Neuronal stem cell (in vitro differentiated cells): ENCODE data around the gene LGALS12.
"Not testable (repeated sequence)": the region's sequence is repeated elsewhere in the genome, so short reads cannot be mapped to it uniquely, and the experiment has no call there.

Source experiments
- DNase-seq: peaks from one replicate; pipeline ENCODE4 v3.0.0-alpha.2; 2013; ENCODE audit warnings: low spot score
- H2AFZ ChIP-seq: one replicate; pipeline ENCODE4 v1.6.1; 2013; ENCODE audit warnings: mild to moderate bottlenecking, low read length, inconsistent platforms
- H2AK5ac ChIP-seq: 2 replicates; pipeline ENCODE4 v1.6.1; 2013; ENCODE audit warnings: low read depth, mild to moderate bottlenecking, inconsistent platforms, low read length, moderate library complexity, mixed read lengths
- H2BK120ac ChIP-seq: 2 replicates; pipeline ENCODE4 v1.6.1; 2013; ENCODE audit warnings: low read depth, mild to moderate bottlenecking, inconsistent platforms, low read length, moderate library complexity, mixed read lengths
- H2BK12ac ChIP-seq: one replicate; pipeline ENCODE4 v1.6.1; 2013; ENCODE audit warnings: low read length, inconsistent platforms
- H2BK15ac ChIP-seq: 2 replicates; pipeline ENCODE4 v1.6.1; 2013; ENCODE audit warnings: mild to moderate bottlenecking, low read length, inconsistent platforms, mixed read lengths
- H2BK5ac ChIP-seq: one replicate; pipeline ENCODE4 v1.6.1; 2013; ENCODE audit warnings: inconsistent platforms, mild to moderate bottlenecking, low read length, moderate library complexity
- H3K14ac ChIP-seq: one replicate; pipeline ENCODE4 v1.6.1; 2013; ENCODE audit warnings: low read length, inconsistent platforms
- H3K18ac ChIP-seq: 2 replicates; pipeline ENCODE4 v1.6.1; 2013; ENCODE audit warnings: low read length, inconsistent platforms
- H3K23ac ChIP-seq: 2 replicates; pipeline ENCODE4 v1.6.1; 2013; ENCODE audit warnings: low read depth, mild to moderate bottlenecking, mixed read lengths, low read length, inconsistent platforms; ENCODE audit not compliant: poor library complexity
- H3K27ac ChIP-seq: replicated peaks from 3 replicates; pipeline ENCODE4 v1.5.1; 2013; ENCODE audit warnings: low read length, inconsistent platforms
- H3K27me3 ChIP-seq, 3 experiments: 2 replicates each; pipeline ENCODE4 v1.6.1; 2013; ENCODE audit warnings: low read length in 3 of 3, mild to moderate bottlenecking in 2 of 3, inconsistent platforms in 1 of 3, low read depth in 1 of 3, mixed read lengths in 1 of 3, moderate library complexity in 1 of 3; ENCODE audit not compliant: control insufficient read depth in 3 of 3, insufficient read depth in 3 of 3
- H3K36me3 ChIP-seq, 2 donors: replicated peaks in 1 of 2; 2 replicates each; pipeline ENCODE4 v1.6.1; 2013; ENCODE audit warnings: low read length in 2 of 2; ENCODE audit not compliant: control insufficient read depth in 2 of 2, insufficient read depth in 2 of 2
- H3K4ac ChIP-seq: 2 replicates; pipeline ENCODE4 v1.6.1; 2013; ENCODE audit warnings: inconsistent platforms, mild to moderate bottlenecking, low read length, moderate library complexity
- H3K4me1 ChIP-seq, 2 donors: 1 replicate in 1 of 2; 2 replicates in 1 of 2; pipeline ENCODE4 v1.6.1; 2013; ENCODE audit warnings: low read length in 2 of 2, low read depth in 1 of 2; ENCODE audit not compliant: control insufficient read depth in 2 of 2, insufficient read depth in 1 of 2
- H3K4me2 ChIP-seq: one replicate; pipeline ENCODE4 v1.6.1; 2013; ENCODE audit warnings: mild to moderate bottlenecking, low read length, inconsistent platforms; ENCODE audit not compliant: insufficient read depth, poor library complexity, severe bottlenecking
- H3K4me3 ChIP-seq, 2 donors: 2 replicates each; pipeline ENCODE4 v1.5.1; 2013; ENCODE audit warnings: low read length in 2 of 2, mild to moderate bottlenecking in 2 of 2, inconsistent platforms in 1 of 2, moderate library complexity in 1 of 2
- H3K79me1 ChIP-seq: one replicate; pipeline ENCODE4 v1.6.1; 2013; ENCODE audit warnings: low read depth, mild to moderate bottlenecking, inconsistent platforms, low read length, moderate library complexity
- H3K9ac ChIP-seq: one replicate; pipeline ENCODE4 v1.6.1; 2013; ENCODE audit warnings: mild to moderate bottlenecking, low read depth, low read length, inconsistent platforms; ENCODE audit not compliant: poor library complexity
- H3K9me3 ChIP-seq, 2 donors: replicated peaks in 1 of 2; 2 replicates each; pipeline versions ENCODE3 to v1.6.1; 2013; ENCODE audit warnings: low read length in 2 of 2, mild to moderate bottlenecking in 2 of 2, inconsistent platforms in 1 of 2, low read depth in 1 of 2, mixed read lengths in 1 of 2, moderate library complexity in 1 of 2; ENCODE audit not compliant: control insufficient read depth in 2 of 2, insufficient read depth in 1 of 2
- H4K8ac ChIP-seq: one replicate; pipeline ENCODE4 v1.6.1; 2013; ENCODE audit warnings: low read depth, mild to moderate bottlenecking, inconsistent platforms, low read length, moderate library complexity
- H4K91ac ChIP-seq: one replicate; pipeline ENCODE4 v1.6.1; 2013; ENCODE audit warnings: low read length, low read depth, mild to moderate bottlenecking, inconsistent platforms; ENCODE audit not compliant: poor library complexity
- WGBS, 2 donors: extraction: QIAGEN DNeasy Blood & Tissue Kit; methylation state at CpG; one replicate each; pipeline ENCODE4 v1.1.7; 2013; ENCODE audit warnings: missing lambda C conversion rate in 2 of 2, mixed read lengths in 1 of 2; ENCODE audit not compliant: insufficient read length in 2 of 2, insufficient replicate concordance in 1 of 2; ENCODE audit errors: extremely low coverage in 2 of 2; 5-methylcytosine and 5-hydroxymethylcytosine counted together

The LGALS12 gene

DNA sequence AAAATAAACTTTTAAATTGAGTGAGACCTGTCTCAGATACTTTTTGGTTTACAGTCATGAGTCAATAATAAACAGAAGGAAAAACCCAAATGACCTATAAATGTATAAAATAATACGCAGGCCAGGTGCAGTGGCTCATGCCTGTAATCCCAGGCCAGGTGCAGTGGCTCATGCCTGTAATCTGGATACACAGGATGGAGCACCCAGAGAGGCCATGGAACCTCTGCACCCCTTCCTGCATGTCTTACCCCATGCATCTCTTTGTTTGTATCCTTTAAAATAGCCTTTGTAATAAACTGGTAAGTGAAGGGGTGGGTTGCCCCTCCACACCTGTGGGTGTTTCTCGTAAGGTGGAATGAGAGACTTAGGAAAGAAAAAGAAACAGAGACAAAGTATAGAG is 21.8 kb downstream of the LGALS12 start:
- Histone ChIP-seq H3K27me3 (peaks cover 0 to 15% (median 0%) of the 10 kb centered on the region in 3 experiments), H3K4me2 (no peak overlapping the region), H3K9ac (no peak overlapping the region), H3K4me1 (peaks cover 0 to 10% of the 10 kb centered on the region in 2 donors), H2BK15ac (no peak overlapping the region), H3K14ac (no peak overlapping the region), H3K36me3 (no peaks in the 10 kb centered on the region), H2BK5ac (no peak overlapping the region), H3K23ac (no peak overlapping the region), H3K4ac (no peak overlapping the region), H4K8ac (no peak overlapping the region), H2BK12ac (no peak overlapping the region), H4K91ac (no peak overlapping the region), H2AK5ac (no peak overlapping the region), H2AFZ (no peak overlapping the region), H3K18ac (peak overlapping the region; percentile 57), H3K27ac (no peak overlapping the region), H3K9me3 (no peaks in the 10 kb centered on the region), H3K4me3 (no peak overlapping the region), H3K79me1 (no peaks in the 10 kb centered on the region), H2BK120ac (no peak overlapping the region)
- WGBS, 2 donors, result no CpG with 5 or more reads among the region's 2 CpGs
- no peak for DNase-seq

DNA sequence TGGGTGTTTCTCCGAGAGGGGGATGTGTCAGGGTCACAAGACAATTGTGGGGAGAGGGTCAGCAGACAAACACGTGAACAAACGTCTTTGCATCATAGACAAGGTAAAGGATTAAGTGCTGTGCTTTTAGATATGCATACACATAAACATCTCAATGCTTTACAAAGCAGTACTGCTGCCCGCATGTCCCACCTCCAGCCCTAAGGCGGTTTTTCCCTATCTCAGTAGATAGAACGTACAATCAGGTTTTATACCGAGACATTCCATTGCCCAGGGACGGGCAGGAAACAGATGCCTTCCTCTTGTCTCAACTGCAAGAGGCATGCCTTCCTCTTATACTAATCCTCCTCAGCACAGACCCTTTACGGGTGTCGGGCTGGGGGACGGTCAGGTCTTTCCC is 22.3 kb downstream of the LGALS12 start:
- no CpG with 5 or more reads among the region's 11 CpGs for WGBS, 2 donors
- not testable (repeated sequence) for H3K9ac ChIP-seq

DNA sequence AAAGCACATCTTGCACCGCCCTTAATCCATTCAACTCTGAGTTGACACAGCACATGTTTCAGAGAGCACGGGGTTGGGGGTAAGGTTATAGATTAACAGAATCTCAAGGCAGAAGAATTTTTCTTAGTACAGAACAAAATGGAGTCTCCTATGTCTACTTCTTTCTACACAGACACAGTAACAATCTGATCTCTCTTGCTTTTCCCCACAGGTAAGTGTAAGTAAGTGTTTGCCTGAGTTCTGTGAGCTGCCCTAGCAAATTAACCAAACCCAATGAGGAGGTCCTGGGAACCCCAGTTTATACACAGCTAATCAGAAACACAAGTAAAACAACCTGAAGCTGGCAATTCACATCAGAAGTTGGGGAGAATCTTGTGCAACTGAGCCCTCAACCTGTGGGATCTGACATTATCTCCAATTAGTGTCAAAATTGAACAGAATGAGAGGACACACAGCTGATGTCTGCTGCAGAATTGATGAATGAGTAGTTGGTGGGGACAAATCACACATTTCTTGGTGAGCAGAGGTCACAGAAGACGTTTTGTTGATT is 22.9 kb downstream of the LGALS12 start:
- H3K36me3 ChIP-seq, H3K9ac ChIP-seq, H3K79me1 ChIP-seq, H3K4me3 ChIP-seq, H2BK5ac ChIP-seq, DNase-seq, H3K4me2 ChIP-seq, H2BK120ac ChIP-seq, H2AFZ ChIP-seq, H3K14ac ChIP-seq, H3K18ac ChIP-seq, H2BK12ac ChIP-seq, H3K9me3 ChIP-seq, H2BK15ac ChIP-seq, H3K27ac ChIP-seq, H3K4ac ChIP-seq, H4K91ac ChIP-seq, H3K23ac ChIP-seq, H4K8ac ChIP-seq, H2AK5ac ChIP-seq: not testable (repeated sequence)
- Histone ChIP-seq H3K27me3 (peaks cover 0 to 21% (median 0%) of the 10 kb centered on the region in 3 experiments), H3K4me1 (peaks cover 0 to 12% of the 10 kb centered on the region in 2 donors)
- no CpG with 5 or more reads among the region's 3 CpGs for WGBS, 2 donors

More for the DNA sequence above, 22.3 kb downstream of the LGALS12 start:
- not testable (repeated sequence) for H2BK12ac ChIP-seq, H3K4me2 ChIP-seq, H3K9me3 ChIP-seq, H2BK15ac ChIP-seq, H2AFZ ChIP-seq, H3K79me1 ChIP-seq, H2BK5ac ChIP-seq, H2AK5ac ChIP-seq, H3K36me3 ChIP-seq, H4K8ac ChIP-seq, DNase-seq, H3K27ac ChIP-seq, H2BK120ac ChIP-seq, H3K4ac ChIP-seq, H4K91ac ChIP-seq, H3K18ac ChIP-seq, H3K14ac ChIP-seq, H3K23ac ChIP-seq, H3K4me3 ChIP-seq
- Histone ChIP-seq H3K4me1 (peaks cover 0 to 12% of the 10 kb centered on the region in 2 donors), H3K27me3 (peaks cover 0 to 20% (median 0%) of the 10 kb centered on the region in 3 experiments)

DNA sequence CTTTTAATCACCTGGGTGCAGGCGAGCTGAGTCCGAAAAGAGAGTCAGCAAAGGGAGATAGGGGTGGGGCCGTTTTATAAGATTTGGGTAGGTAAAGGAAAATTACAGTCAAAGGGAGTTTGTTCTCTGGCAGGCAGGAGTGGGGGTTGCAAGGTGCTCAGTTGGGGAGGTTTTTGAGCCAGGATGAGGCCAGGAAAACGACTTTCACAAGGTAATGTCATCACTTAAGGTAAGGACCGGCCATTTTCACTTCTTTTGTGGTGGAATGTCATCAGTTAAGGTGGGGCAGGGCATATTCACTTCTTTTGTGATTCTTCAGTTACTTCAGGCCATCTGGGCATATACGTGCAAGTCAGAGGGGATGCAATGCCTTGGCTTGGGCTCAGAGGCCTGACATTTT is 23.5 kb downstream of the LGALS12 start:
- H3K27ac ChIP-seq, result not testable (repeated sequence)
- peaks cover 0 to 12% of the 10 kb centered on the region in 2 donors for H3K4me1 ChIP-seq

More for the DNA sequence above, 23.5 kb downstream of the LGALS12 start:
- not testable (repeated sequence) for H3K14ac ChIP-seq, H3K23ac ChIP-seq, H3K9ac ChIP-seq, H2BK15ac ChIP-seq, H2AK5ac ChIP-seq, H4K91ac ChIP-seq, H3K36me3 ChIP-seq, DNase-seq, H3K79me1 ChIP-seq, H2BK120ac ChIP-seq, H4K8ac ChIP-seq, H3K18ac ChIP-seq, H2BK5ac ChIP-seq, H3K4me2 ChIP-seq, H3K4ac ChIP-seq, H2AFZ ChIP-seq, H2BK12ac ChIP-seq, H3K4me3 ChIP-seq, H3K9me3 ChIP-seq
- WGBS, 2 donors, result no CpG with 5 or more reads among the region's 6 CpGs
- peaks cover 0 to 21% (median 0%) of the 10 kb centered on the region in 3 experiments for H3K27me3 ChIP-seq
